Lower leg skin (tissue), 4 donors: ENCODE measurements around the gene TCF7L2. TPM values are rescaled to one million over a fixed set of nuclear protein-coding genes. Genes with fewer than 3 reads are reported as not detected.

Experiments used
- DNase-seq, 2 donors: peaks; one replicate each; pipeline ENCODE4 v3.0.0-alpha.2; 2019; ENCODE audit warnings: low spot score in 2 of 2
- H3K4me3 ChIP-seq: fragments of 200-600 bp; sonication (generic); 2 replicates; pipeline ENCODE4 v1.5.1; 2017; ENCODE audit warnings: mild to moderate bottlenecking, low read depth; ENCODE audit not compliant: poor library complexity, severe bottlenecking
- POLR2A ChIP-seq, 2 donors: fragments of 450-650 bp; IDR thresholded peaks; one replicate each; pipeline ENCODE4 v1.6.1; 2016 to 2017; ENCODE audit warnings: antibody characterized with exemption in 2 of 2, mild to moderate bottlenecking in 1 of 2, moderate library complexity in 1 of 2
- WGBS, 2 donors: methylation state at CpG; one replicate each; pipeline ENCODE4 v1.1.5; 2018; 5-methylcytosine and 5-hydroxymethylcytosine counted together
- intact Hi-C: fragments of 100-400 bp; cut with DNase I; formaldehyde crosslinking; loops from one replicate; pipeline ENCODE4 v1.15.0; 2023; ENCODE audit warnings: low total_unique reads
- total RNA-seq, 4 donors: library from RNA; depleted of rRNA; stranded (reverse); fragments of >200 nt; gene quantifications; one replicate each; pipeline ENCODE4 v1.1.0, GENCODE V29; 2016
- TF ChIP-seq, protein P1 (sequence below), 3 donors: fragments of 450-650 bp; IDR thresholded peaks; one replicate each; pipeline ENCODE4 v1.5.1; 2016; ENCODE audit warnings: antibody characterized with exemption in 3 of 3, mild to moderate bottlenecking in 3 of 3, moderate library complexity in 2 of 3

The TCF7L2 gene
- total RNA-seq, 4 donors from 2014 or later, result 5.6 to 23.1 (median 16.2) TPM

DNA sequence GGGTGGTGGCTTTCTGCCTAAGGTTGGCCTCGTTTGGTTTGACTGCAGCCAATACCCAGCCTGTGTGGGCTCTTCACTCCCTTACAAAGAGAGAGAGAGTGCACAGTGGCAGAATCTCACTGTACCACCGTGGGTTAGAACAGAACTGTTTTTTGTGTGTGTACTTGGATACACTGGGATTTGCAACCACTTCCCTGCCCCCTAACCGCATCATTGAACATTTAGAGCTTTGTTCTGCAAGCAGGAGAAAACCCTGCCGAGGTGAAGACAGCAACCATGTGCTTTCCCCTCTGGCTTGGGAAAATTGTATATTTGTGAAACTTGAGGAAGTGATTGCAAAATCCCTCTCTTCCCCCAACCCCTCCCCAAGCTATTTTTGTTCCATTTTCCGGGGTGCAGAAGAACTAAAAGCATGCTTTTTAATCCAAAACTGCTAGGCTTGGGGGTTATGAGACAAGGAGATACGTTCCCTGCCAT lies 201.2 kb downstream of the TCF7L2 start:
- DNase-seq, result no peak
- 66 to 76% methylated on average over 6 of the region's 6 CpGs for WGBS, 2 donors
- no peak for TF ChIP-seq POLR2A (IDR thresholded peaks at IDR 0.05)
- TF ChIP-seq, protein P1, sequence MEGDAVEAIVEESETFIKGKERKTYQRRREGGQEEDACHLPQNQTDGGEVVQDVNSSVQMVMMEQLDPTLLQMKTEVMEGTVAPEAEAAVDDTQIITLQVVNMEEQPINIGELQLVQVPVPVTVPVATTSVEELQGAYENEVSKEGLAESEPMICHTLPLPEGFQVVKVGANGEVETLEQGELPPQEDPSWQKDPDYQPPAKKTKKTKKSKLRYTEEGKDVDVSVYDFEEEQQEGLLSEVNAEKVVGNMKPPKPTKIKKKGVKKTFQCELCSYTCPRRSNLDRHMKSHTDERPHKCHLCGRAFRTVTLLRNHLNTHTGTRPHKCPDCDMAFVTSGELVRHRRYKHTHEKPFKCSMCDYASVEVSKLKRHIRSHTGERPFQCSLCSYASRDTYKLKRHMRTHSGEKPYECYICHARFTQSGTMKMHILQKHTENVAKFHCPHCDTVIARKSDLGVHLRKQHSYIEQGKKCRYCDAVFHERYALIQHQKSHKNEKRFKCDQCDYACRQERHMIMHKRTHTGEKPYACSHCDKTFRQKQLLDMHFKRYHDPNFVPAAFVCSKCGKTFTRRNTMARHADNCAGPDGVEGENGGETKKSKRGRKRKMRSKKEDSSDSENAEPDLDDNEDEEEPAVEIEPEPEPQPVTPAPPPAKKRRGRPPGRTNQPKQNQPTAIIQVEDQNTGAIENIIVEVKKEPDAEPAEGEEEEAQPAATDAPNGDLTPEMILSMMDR (IDR thresholded peaks at IDR 0.05), result no peak
- H3K4me3 ChIP-seq, result no peak overlapping the region
- intact Hi-C loops, result no loop called here

DNA sequence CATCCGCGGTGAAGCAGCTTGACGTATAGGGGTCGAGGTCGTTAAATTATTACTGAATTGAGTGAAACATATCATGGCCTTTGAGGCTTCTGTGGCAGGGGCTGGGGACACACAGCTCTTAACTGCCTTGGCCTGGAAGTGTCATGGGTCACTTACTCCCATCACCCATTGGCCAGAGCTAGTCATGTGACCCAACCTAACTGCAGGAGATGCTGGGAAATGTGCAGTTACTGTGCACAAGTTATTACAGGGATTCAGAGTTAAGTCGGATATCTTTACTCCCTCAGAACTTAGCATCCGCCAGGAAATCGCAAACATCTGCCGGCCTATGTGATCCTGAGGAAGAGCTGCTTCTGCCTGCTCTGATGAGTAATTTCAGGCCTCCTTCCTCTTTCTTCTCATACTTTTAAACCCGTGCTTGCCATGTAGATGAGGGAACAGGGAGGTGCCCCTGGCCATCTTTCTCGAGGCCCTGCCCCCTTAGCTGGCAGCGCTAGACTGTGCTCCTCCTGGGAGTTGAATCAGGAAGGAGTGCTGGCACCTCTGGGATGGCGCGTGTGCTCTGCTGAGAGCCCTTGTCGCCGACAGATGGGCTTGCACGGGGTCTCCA lies 203.6 kb downstream of the TCF7L2 start:
- WGBS, 2 donors, result 73 to 80% methylated on average over 17 of the region's 17 CpGs
- no peak for DNase-seq
- no peak overlapping the region for H3K4me3 ChIP-seq
- TF ChIP-seq, protein P1 (IDR thresholded peaks at IDR 0.05), result no peak
- TF ChIP-seq POLR2A (IDR thresholded peaks at IDR 0.05), result no peak
- intact Hi-C loops, result no loop called here

DNA sequence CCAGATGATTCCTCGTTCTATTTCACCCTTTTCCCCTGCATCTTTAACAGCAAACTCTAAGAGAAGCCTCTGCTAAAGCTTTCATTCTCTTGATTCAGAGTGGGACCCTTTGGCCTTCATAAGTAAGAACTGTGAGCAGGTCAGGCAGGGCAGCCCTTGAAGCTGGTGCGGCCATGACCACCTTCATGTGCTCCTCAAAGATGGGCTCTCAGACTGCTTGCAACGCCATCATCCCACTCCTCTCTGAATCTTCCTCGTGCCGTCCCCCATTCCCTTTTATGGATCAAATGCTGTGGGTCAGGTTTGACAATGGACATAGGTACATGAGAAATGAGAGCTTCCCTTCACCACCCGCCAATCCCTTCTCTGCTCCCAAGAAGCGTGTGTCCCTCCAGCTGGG lies 207.4 kb downstream of the TCF7L2 start:
- no peak for TF ChIP-seq POLR2A (IDR thresholded peaks at IDR 0.05)
- TF ChIP-seq, protein P1 (IDR thresholded peaks at IDR 0.05), result no peak
- peak in 1 of 2 donors; percentile 67 for DNase-seq
- no peak overlapping the region for H3K4me3 ChIP-seq
- 93 to 95% methylated on average over 7 of the region's 7 CpGs for WGBS, 2 donors
- intact Hi-C loops, result no loop called here

DNA sequence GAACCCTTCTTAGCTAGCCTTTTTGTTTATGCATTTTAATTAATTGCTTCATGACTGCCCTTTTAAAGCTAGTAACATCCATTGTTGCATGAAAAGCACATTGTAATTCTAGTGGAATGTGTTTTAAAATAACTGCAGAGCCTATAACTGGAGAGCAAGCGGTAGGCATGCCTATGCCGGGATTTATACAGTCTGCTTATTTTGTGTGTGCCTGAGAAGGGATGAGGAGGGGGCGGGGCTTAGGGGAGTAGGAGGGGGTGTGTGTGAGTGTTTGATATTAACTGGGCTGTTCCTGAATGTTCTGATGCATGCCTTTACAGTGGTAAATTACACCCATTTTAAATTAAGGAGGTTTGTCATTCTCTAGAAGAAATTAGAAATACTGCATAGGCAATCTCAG lies 208.1 kb downstream of the TCF7L2 start:
- intact Hi-C loops, result no loop called here
- no peak overlapping the region for H3K4me3 ChIP-seq
- WGBS, 2 donors, result 65 to 66% methylated on average over 3 of the region's 3 CpGs
- peak in 1 of 2 donors; percentile 28 for DNase-seq
- TF ChIP-seq, protein P1 (IDR thresholded peaks at IDR 0.05), result no peak
- TF ChIP-seq POLR2A (IDR thresholded peaks at IDR 0.05), result no peak

DNA sequence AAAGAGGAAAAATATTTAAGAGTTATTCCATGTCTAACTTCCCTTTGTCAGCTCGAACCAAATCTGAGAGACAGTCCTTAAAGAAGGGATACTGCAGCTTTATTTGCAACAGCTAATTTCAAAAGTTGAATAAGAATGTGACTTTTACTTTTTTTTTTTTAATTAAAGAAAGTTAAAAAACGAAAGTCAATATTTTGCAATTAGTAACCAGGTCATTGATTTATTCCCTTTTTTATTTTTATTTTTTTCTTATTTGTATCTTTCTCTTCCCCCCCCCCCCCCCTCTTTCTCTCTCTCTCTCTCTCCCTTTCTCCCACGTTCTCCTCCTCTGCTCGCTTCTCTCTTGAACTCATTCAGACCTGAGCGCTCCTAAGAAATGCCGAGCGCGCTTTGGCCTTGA lies 209.5 kb downstream of the TCF7L2 start:
- intact Hi-C loops, result no loop called here
- no peak for TF ChIP-seq POLR2A (IDR thresholded peaks at IDR 0.05)
- TF ChIP-seq, protein P1 (IDR thresholded peaks at IDR 0.05), result no peak
- no peak for DNase-seq
- H3K4me3 ChIP-seq, result no peak overlapping the region
- WGBS, 2 donors, result 89 to 92% methylated on average over 8 of the region's 8 CpGs

DNA sequence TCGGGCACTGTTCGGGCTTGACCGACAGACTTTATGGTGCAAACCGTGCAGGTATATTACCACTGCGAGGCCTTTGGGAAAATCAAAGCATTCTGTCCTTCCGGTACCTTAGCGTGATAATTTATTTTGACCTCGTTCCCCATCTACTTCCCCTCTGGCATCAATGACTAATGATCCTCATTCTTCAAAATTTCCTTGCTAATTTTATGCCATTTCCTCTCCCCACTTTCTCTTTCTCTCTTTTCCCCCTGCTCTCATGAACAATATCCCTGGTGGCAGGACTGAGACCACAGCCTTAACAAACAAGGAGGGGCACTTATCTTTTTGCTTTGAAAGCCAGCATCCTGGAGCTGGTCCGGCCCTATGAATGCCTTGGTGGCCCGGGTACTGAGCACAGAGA lies 210.6 kb downstream of the TCF7L2 start:
- TF ChIP-seq, protein P1 (IDR thresholded peaks at IDR 0.05), result no peak
- TF ChIP-seq POLR2A (IDR thresholded peaks at IDR 0.05), result no peak
- intact Hi-C loops, result no loop called here
- no peak overlapping the region for H3K4me3 ChIP-seq
- WGBS, 2 donors, result 88 to 89% methylated on average over 10 of the region's 10 CpGs
- DNase-seq, result no peak
